Right cardiac atrium (tissue), 5 donors: ENCODE results near the gene MTUS2. TPM values are rescaled to one million over a fixed set of nuclear protein-coding genes. Genes with fewer than 3 reads are reported as not detected.

Experiments used
- ATAC-seq, 2 donors: fragments of 200-7000 bp; cut with Tn5 transposase; one replicate each; pipeline versions ENCODE4 v1.8.0 to v1.9.1; 2020; ENCODE audit warnings: moderate library complexity in 2 of 2, mild to moderate bottlenecking in 1 of 2
- DNase-seq, 3 donors: peaks; one replicate each; pipeline ENCODE4 v3.0.0-alpha.2; 2020
- H3K27ac ChIP-seq: one replicate; pipeline ENCODE4 v1.5.1; 2013; ENCODE audit warnings: mild to moderate bottlenecking, low read length, control low read depth, moderate library complexity
- H3K27me3 ChIP-seq: one replicate; pipeline ENCODE4 v1.6.1; 2013; ENCODE audit not compliant: control insufficient read depth, insufficient read depth
- H3K4me1 ChIP-seq: one replicate; pipeline ENCODE4 v1.6.1; 2013; ENCODE audit warnings: low read length; ENCODE audit not compliant: control insufficient read depth, insufficient read depth
- H3K4me3 ChIP-seq: one replicate; pipeline ENCODE4 v1.5.1; 2013; ENCODE audit warnings: low read length, control low read depth
- H3K9me3 ChIP-seq: one replicate; pipeline ENCODE4 v1.6.1; 2013; ENCODE audit warnings: low read length; ENCODE audit not compliant: control insufficient read depth
- WGBS: extraction: QIAGEN DNeasy Blood & Tissue Kit; methylation state at CpG from one replicate; pipeline ENCODE4 v1.1.7; 2013; 5-methylcytosine and 5-hydroxymethylcytosine counted together
- intact Hi-C, 4 donors: fragments of 100-400 bp; cut with DNase I; formaldehyde crosslinking; loops; one replicate each; pipeline versions ENCODE4 v1.11.0 to v1.14.0; 2022 to 2023
- polyA plus RNA-seq: library from polyadenylated mRNA; stranded (reverse); fragments of 200-250 nt; gene quantifications from one replicate; pipeline ENCODE4 v1.2.3, GENCODE V29; 2013
- total RNA-seq, 4 donors: library from RNA; stranded (reverse); fragmentation: NEBNext Ultra II Directional; extraction: Animal tissue kit (Norgen Biotek cat#: 25700); gene quantifications; one replicate each; pipeline ENCODE4 v1.2.1, GENCODE V29; 2021
- donor health status: healthy with polysubstance abuse.
- donor health status: DM: no; HTN: yes; CAD: no.
- donor health status: DM: no; HTN: no; CAD: no.
- donor health status: DM: no; HTN: yes; CAD: no; lungs with severe emphysema.
- donor health status: DM: yes; HTN: yes; CAD: no.

MTUS2 gene
- total and polyA plus RNA-seq, 5 donors: 25.9 to 139 (median 79.1) TPM

DNA sequence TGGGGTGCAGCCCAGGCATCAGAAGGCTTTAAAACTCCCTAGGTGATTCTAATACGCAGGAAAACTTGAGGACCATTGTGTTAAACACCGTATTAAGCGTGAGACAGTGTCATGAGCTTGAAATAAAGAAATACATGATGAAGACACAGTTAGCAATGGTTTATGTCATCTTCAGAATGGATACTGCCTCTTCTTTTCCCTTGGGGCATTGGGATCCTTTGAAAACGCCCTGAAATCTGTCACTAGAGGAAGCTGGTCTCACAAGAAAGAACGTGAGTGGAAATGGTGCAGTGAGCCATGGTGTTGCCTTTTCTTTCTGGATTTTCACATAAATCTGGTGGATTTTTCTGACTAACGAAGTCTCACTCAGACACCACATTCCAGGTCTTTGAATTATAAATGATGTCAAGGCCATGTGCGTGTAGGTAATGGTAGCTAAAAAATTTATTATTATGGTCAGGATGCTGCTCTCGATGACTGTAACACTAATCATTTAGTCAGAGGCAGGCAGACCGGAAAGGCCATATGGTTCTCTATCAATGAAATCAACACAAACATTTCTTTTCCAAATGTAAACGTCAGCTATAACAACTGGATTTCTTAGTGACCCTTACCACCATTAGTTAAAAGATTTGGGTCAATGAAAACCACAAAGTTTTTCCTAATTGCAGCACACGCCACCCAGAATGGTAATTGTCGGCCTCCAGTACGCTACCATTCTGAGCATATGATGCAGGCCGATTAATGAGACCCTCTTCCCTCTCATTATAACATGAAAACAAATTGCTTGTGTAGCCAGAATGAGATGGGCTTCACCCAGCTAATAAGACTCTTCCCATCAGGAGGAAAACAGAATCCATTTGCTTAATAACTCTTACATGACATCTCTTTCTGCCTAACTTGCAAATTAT is 669.8 kb downstream of the MTUS2 start:
- Histone ChIP-seq H3K4me3 (no peak overlapping the region), H3K4me1 (no peaks in the 10 kb centered on the region), H3K27me3 (no peaks in the 10 kb centered on the region), H3K27ac (no peak overlapping the region), H3K9me3 (no peaks in the 10 kb centered on the region)
- intact Hi-C loops: no loop called here
- 84% methylated on average over 14 of the region's 14 CpGs for WGBS
- no peak for ATAC-seq
- DNase-seq: no peak

- Histone ChIP-seq H3K4me3 (no peak overlapping the region), H3K9me3 (no peaks in the 10 kb centered on the region), H3K27me3 (no peaks in the 10 kb centered on the region), H3K27ac (no peak overlapping the region), H3K4me1 (no peaks in the 10 kb centered on the region)
- 89% methylated on average over 9 of the region's 9 CpGs for WGBS
- no peak for ATAC-seq
- intact Hi-C loops: no loop called here
- no peak for DNase-seq
These were observed 670.4 kb downstream of the MTUS2 start for GRCh38 chr13:29490561-29490885.

GRCh38 chr13:29491248-29491647 is 671.1 kb downstream of the MTUS2 start:
- Histone ChIP-seq H3K9me3 (no peaks in the 10 kb centered on the region), H3K27me3 (no peaks in the 10 kb centered on the region), H3K4me3 (no peak overlapping the region), H3K4me1 (no peaks in the 10 kb centered on the region), H3K27ac (no peak overlapping the region)
- 47% methylated on average over 2 of the region's 2 CpGs for WGBS
- intact Hi-C loops: no loop called here
- no peak for ATAC-seq
- DNase-seq: no peak

DNA sequence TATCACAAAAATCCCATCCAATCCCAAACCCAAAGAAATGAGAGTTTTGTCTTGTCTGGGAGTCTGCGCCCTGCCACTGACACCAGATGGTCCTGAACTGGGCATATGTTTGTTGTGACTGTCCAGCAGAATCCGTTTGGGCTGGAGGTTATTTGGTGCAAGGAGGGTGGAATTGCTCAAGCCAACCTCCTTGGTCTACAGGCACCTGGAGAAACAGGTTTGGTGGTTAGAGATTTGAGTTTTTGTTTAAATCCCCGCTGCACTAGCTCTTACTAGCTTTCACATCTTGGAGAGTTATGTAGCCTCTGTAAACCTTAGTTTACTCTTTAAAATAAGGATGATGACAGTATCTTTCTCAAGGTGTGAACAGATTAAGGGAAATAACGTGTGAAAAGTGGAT is 673.7 kb downstream of the MTUS2 start:
- 75% methylated on average over 4 of the region's 4 CpGs for WGBS
- H3K9me3 ChIP-seq: no peaks in the 10 kb centered on the region
- intact Hi-C loops: no loop called here
- DNase-seq: no peak
- H3K4me1 ChIP-seq: no peaks in the 10 kb centered on the region
- H3K27me3 ChIP-seq: no peaks in the 10 kb centered on the region
- H3K4me3 ChIP-seq: no peak overlapping the region
- no peak for ATAC-seq
- H3K27ac ChIP-seq: no peak overlapping the region

DNA sequence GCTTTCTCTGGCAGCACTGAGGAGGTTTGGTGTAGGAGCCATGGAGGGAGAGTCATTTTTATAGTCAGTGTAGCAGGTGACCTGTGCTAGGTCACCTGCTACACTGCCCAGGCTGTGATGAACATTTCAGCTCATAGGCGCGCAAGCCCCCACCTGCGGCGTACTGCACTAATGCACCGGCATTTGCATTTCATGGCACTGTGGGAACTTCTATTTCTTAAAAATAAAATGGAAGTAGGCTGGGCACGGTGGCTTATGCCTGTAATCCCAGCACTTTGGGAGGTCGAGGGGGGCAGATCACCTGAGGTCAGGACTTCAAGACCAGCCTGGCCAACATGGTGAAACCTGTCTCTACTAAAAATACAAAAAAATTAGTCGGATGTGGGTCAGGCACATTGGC is 674.4 kb downstream of the MTUS2 start:
- WGBS: 94% methylated on average over 8 of the region's 8 CpGs
- no peaks in the 10 kb centered on the region for H3K27me3 ChIP-seq
- H3K27ac ChIP-seq: no peak overlapping the region
- H3K4me3 ChIP-seq: no peak overlapping the region
- ATAC-seq: no peak
- intact Hi-C loops: no loop called here
- no peak for DNase-seq
- H3K9me3 ChIP-seq: no peaks in the 10 kb centered on the region
- H3K4me1 ChIP-seq: no peaks in the 10 kb centered on the region

DNA sequence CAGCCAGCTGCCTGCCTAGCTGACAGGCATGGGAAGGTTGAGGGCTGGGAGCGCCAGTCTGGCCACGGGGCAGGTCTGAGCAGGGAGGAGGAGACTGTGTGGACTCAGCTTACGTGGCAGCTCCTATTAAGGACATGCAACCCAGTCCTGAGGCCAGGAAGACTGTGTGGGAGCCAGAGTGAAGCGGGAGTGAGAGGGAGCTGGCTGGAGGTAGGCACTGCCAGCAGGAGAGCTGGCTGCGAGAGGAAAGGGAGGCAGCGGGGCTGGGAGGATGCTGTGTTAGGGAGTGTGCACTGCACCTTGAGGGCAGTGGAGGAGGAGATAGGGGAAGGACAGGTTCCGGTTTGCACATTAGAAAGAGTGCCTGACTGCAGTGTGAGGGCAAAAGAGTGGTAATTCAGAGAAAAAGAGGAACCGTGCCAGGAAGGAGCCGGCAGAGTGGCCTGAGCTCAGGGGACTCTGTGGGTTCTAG is 676.1 kb downstream of the MTUS2 start:
- intact Hi-C loops: no loop called here
- H3K4me3 ChIP-seq: no peak overlapping the region
- no peaks in the 10 kb centered on the region for H3K4me1 ChIP-seq
- peak; percentile 62 to 69 for ATAC-seq
- 42% methylated on average over 9 of the region's 9 CpGs for WGBS
- no peak overlapping the region for H3K27ac ChIP-seq
- DNase-seq: peak in 2 of 3 donors; percentile 36 to 77
- H3K9me3 ChIP-seq: no peaks in the 10 kb centered on the region
- H3K27me3 ChIP-seq: no peaks in the 10 kb centered on the region

GRCh38 chr13:29497137-29497654 is 677.1 kb downstream of the MTUS2 start:
- no peak overlapping the region for H3K4me3 ChIP-seq
- WGBS: 19% methylated on average over 15 of the region's 15 CpGs
- DNase-seq (peak; percentile 80 to 88 (median 88)), ATAC-seq (peak; percentile 79 to 85)
- no peaks in the 10 kb centered on the region for H3K4me1 ChIP-seq
- no peaks in the 10 kb centered on the region for H3K27me3 ChIP-seq
- intact Hi-C loops: no loop called here
- H3K9me3 ChIP-seq: no peaks in the 10 kb centered on the region
- peak overlapping the region; percentile 45 for H3K27ac ChIP-seq

DNA sequence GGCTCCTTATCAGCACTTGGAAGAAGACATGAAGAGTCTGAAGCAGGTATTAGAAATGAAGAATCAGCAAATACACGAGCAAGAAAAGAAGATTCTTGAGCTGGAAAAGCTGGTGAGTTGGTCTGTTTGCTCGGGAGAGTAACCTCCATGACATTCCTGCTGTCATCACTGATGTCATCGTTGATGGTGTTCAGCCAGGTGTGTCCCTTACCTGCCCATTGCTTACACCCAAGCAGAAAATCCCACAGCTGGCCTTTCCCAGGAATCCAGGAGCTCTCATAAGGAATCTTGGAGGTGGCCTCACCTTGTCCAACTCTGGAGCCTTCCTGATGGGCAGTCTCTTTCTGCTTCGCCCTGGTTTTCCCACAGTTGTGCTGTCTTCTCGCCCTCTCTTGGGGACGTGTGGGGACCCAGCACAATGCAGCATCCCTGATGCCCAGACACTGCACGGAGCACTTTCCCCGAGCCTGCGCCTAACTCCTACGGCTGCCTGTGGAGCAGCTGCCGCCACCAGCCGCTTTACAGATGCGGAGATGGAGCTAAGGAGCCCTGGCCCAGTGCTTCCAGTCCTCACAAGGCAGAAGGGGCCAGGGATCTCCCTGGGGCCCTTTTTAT is 678.4 kb downstream of the MTUS2 start:
- no peak for ATAC-seq
- Histone ChIP-seq H3K27me3 (no peaks in the 10 kb centered on the region), H3K4me1 (no peaks in the 10 kb centered on the region), H3K9me3 (no peaks in the 10 kb centered on the region), H3K27ac (no peak overlapping the region), H3K4me3 (no peak overlapping the region)
- 91% methylated on average over 13 of the region's 13 CpGs for WGBS
- DNase-seq: no peak
- intact Hi-C loops: no loop called here

DNA sequence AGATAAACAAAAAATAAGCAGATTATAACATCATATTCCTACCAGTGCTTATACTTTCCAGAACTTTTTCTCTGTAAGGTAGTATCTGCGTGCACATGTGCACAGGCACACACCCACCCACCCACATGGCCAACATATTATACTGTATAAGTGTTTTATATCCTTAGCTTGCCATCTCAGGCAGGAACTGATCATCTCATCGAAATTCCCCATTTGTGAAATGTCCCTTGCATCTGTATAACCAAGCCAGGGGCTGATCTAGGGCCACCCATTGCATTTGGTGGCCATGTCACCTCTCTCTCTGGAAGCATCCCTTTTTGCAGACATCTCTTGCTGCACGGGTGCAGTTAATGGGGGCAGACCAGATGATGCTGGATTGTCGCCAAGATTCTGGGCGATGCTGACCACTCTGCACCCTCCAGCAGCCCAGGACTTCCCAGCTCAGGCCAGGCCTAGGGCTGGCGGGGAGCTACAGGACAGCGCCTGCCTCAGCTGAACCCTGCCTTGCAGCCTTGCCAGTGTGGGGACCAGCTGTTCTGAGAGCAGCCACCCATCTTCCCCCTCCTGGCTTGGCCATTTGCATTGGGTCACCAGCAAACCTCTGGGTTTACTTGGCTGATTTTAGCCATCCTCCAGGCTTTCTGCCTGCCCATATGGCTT is 679.5 kb downstream of the MTUS2 start:
- no peak overlapping the region for H3K27ac ChIP-seq
- WGBS: 76% methylated on average over 7 of the region's 7 CpGs
- no peaks in the 10 kb centered on the region for H3K4me1 ChIP-seq
- no peaks in the 10 kb centered on the region for H3K9me3 ChIP-seq
- no peak overlapping the region for H3K4me3 ChIP-seq
- intact Hi-C loops: loop anchor here in 1 of 4 donors (10.0 kb wide), 1 partner anchor 345 kb away; no protein-coding TSS in a partner anchor
- H3K27me3 ChIP-seq: no peaks in the 10 kb centered on the region
- DNase-seq (no peak), ATAC-seq (no peak)

- Histone ChIP-seq H3K27ac (no peak overlapping the region), H3K9me3 (no peaks in the 10 kb centered on the region), H3K27me3 (no peaks in the 10 kb centered on the region), H3K4me3 (no peak overlapping the region), H3K4me1 (no peaks in the 10 kb centered on the region)
- 93% methylated on average over 7 of the region's 7 CpGs for WGBS
- DNase-seq (no peak), ATAC-seq (no peak)
- intact Hi-C loops: loop anchor here in 1 of 4 donors (10.0 kb wide), 1 partner anchor 344 kb away; no protein-coding TSS in a partner anchor
These were observed 680.2 kb downstream of the MTUS2 start for GRCh38 chr13:29500386-29500785.

DNA sequence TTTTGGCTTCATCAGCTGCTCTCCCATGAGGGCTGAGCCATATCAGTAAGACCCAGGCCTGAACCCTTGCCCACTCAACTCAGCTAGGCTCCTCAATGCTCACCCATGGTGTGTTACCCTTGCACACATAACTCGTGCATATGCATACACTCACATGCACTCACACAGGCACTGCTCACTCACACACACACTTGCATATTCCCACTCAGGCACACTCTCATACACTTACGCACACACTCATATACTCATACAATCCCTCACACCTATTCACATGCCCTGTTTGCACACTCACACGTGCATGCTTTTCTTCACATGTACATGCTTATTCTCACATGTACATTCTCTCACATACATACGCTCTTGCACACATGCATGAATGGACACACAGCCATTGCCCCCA is 681.5 kb downstream of the MTUS2 start:
- no peak for ATAC-seq
- WGBS: 87% methylated on average over 4 of the region's 4 CpGs

More for the DNA sequence above, 681.5 kb downstream of the MTUS2 start:
- intact Hi-C loops: loop anchor here in 1 of 4 donors (10.0 kb wide), 1 partner anchor 343 kb away; no protein-coding TSS in a partner anchor
- Histone ChIP-seq H3K4me1 (no peaks in the 10 kb centered on the region), H3K27me3 (no peaks in the 10 kb centered on the region), H3K27ac (no peak overlapping the region), H3K9me3 (no peaks in the 10 kb centered on the region), H3K4me3 (no peak overlapping the region)
- no peak for DNase-seq
